PC-3 (cell line): Measurements from ENCODE around the gene GLI1. TPM values are rescaled to one million over a fixed set of nuclear protein-coding genes. Genes with fewer than 3 reads are reported as not detected.

Experiments
- ATAC-seq: fragments of 200-7000 bp; cut with Tn5 transposase; 2 replicates; pipeline ENCODE4 v1.9.1; 2020; ENCODE audit warnings: mild to moderate bottlenecking, moderate library complexity
- BruUV-seq: library from RNA; stranded (reverse); fragments of 400-500 nt; replicated peaks from 2 replicates; lab custom pipeline; 2021; lab: Mats Ljungman, UMichigan
- CTCF ChIA-PET: fragments of 300-600 bp; sonication (Branson Sonifier 250); formaldehyde crosslinking; loops from one replicate; lab custom pipeline; 2022; ENCODE audit warnings: antibody characterized with exemption; lab: Charles Lee
- POLR2A ChIA-PET: fragments of 300-600 bp; sonication (Branson Sonifier 250); formaldehyde crosslinking; loops from one replicate; lab custom pipeline; 2022; ENCODE audit warnings: antibody characterized with exemption; ENCODE audit not compliant: unreplicated experiment; lab: Charles Lee
- DNase-seq: peaks from one replicate; pipeline ENCODE4 v3.0.0-alpha.2; 2015
- H2AFZ ChIP-seq: fragments of 300-600 bp; sonication (generic); 2 replicates; pipeline ENCODE4 v1.6.0; 2016; ENCODE audit warnings: antibody characterized with exemption, low read length
- H3F3A ChIP-seq: fragments of 300-600 bp; sonication (generic); one replicate; pipeline ENCODE4 v1.6.0; 2017; ENCODE audit warnings: antibody characterized with exemption, low read length, control low read depth, mild to moderate bottlenecking; ENCODE audit not compliant: unreplicated experiment
- H3K27ac ChIP-seq: fragments of 300-600 bp; sonication (generic); 2 replicates; pipeline ENCODE4 v1.5.1; 2016; ENCODE audit warnings: mild to moderate bottlenecking, low read length
- H3K27me3 ChIP-seq: fragments of 300-600 bp; sonication (generic); 2 replicates; pipeline ENCODE4 v1.6.1; 2016; ENCODE audit warnings: low read length, mixed read lengths
- H3K36me3 ChIP-seq: fragments of 300-600 bp; sonication (generic); 2 replicates; pipeline ENCODE4 v1.6.1; 2016; ENCODE audit warnings: low read depth, mixed run types, low read length, mixed read lengths
- H3K4me1 ChIP-seq: fragments of 300-600 bp; sonication (generic); 2 replicates; pipeline ENCODE4 v1.5.1; 2016; ENCODE audit warnings: low read length; ENCODE audit not compliant: insufficient read depth
- H3K4me2 ChIP-seq: fragments of 300-600 bp; sonication (generic); 2 replicates; pipeline ENCODE4 v1.6.0; 2016; ENCODE audit warnings: low read length
- H3K4me3 ChIP-seq: fragments of 300-600 bp; sonication (generic); 2 replicates; pipeline ENCODE4 v1.5.1; 2016; ENCODE audit warnings: mild to moderate bottlenecking, low read length, mixed read lengths
- H3K79me2 ChIP-seq: fragments of 300-600 bp; sonication (generic); 2 replicates; pipeline ENCODE4 v1.6.1; 2017; ENCODE audit warnings: low read length, mixed read lengths
- H3K9ac ChIP-seq: fragments of 300-600 bp; sonication (generic); 2 replicates; pipeline ENCODE4 v1.6.0; 2016; ENCODE audit warnings: mild to moderate bottlenecking, low read length
- H3K9me2 ChIP-seq: fragments of 300-600 bp; sonication (generic); replicated peaks from 2 replicates; pipeline ENCODE4 v1.6.1; 2016; ENCODE audit warnings: mixed run types, low read length, mixed read lengths
- H3K9me3 ChIP-seq: fragments of 300-600 bp; sonication (generic); 2 replicates; pipeline ENCODE4 v1.6.1; 2016; ENCODE audit warnings: low read length, mixed read lengths
- H4K20me1 ChIP-seq: fragments of 300-600 bp; sonication (generic); 2 replicates; pipeline ENCODE4 v1.6.1; 2016; ENCODE audit warnings: low read length, mixed read lengths
- EZH2 ChIP-seq: fragments of 300-600 bp; sonication (generic); IDR thresholded peaks from one replicate; pipeline ENCODE4 v1.6.1; 2017; ENCODE audit warnings: antibody characterized with exemption, mild to moderate bottlenecking, low read length; ENCODE audit not compliant: unreplicated experiment
- EZH2phosphoT487 ChIP-seq: fragments of 300-600 bp; sonication (generic); IDR thresholded peaks from 2 replicates; pipeline ENCODE4 v1.6.1; 2018; ENCODE audit warnings: mild to moderate bottlenecking, antibody characterized with exemption, low read length, borderline replicate concordance
- intact Hi-C: fragments of 100-400 bp; cut with micrococcal nuclease; formaldehyde crosslinking; loops from 2 replicates; pipeline ENCODE4 v1.9.0; 2023
- total RNA-seq: library from RNA; depleted of rRNA; stranded (reverse); fragments of >200 nt; gene quantifications from 2 replicates; pipeline ENCODE4 v1.2.3, GENCODE V29; 2014
- TF ChIP-seq, protein P1 (sequence below): fragments of 300-600 bp; sonication (generic); conservative IDR thresholded peaks from 2 replicates; pipeline ENCODE4 v1.5.1; 2017; ENCODE audit warnings: antibody characterized with exemption, low read depth, mild to moderate bottlenecking, low read length

GLI1 gene
- total RNA-seq, 1 experiment from 2014 or later = 3.0 TPM

GRCh38 chr12:57449375-57449774 is 10.2 kb upstream of the GLI1 start:
- DNase-seq (no peak), ATAC-seq (no peak)
- H4K20me1 ChIP-seq = no peaks in the 10 kb centered on the region
- H2AFZ ChIP-seq = no peak overlapping the region
- H3K9ac ChIP-seq = no peak overlapping the region
- no peaks in the 10 kb centered on the region for H3K9me2 ChIP-seq
- intact Hi-C loops = no loop called here
- no peaks in the 10 kb centered on the region for H3K36me3 ChIP-seq
- H3K79me2 ChIP-seq = no peaks in the 10 kb centered on the region
- no peaks in the 10 kb centered on the region for H3F3A ChIP-seq
- peaks cover 18% of the 10 kb centered on the region for H3K4me1 ChIP-seq
- no peaks in the 10 kb centered on the region for H3K27me3 ChIP-seq
- no peak overlapping the region for H3K27ac ChIP-seq
- H3K9me3 ChIP-seq = no peaks in the 10 kb centered on the region
- no peak overlapping the region for H3K4me3 ChIP-seq
- no TSS peak for BruUV-seq
- POLR2A ChIA-PET = no interaction called here
- TF ChIP-seq, protein P1, sequence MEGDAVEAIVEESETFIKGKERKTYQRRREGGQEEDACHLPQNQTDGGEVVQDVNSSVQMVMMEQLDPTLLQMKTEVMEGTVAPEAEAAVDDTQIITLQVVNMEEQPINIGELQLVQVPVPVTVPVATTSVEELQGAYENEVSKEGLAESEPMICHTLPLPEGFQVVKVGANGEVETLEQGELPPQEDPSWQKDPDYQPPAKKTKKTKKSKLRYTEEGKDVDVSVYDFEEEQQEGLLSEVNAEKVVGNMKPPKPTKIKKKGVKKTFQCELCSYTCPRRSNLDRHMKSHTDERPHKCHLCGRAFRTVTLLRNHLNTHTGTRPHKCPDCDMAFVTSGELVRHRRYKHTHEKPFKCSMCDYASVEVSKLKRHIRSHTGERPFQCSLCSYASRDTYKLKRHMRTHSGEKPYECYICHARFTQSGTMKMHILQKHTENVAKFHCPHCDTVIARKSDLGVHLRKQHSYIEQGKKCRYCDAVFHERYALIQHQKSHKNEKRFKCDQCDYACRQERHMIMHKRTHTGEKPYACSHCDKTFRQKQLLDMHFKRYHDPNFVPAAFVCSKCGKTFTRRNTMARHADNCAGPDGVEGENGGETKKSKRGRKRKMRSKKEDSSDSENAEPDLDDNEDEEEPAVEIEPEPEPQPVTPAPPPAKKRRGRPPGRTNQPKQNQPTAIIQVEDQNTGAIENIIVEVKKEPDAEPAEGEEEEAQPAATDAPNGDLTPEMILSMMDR = no peak
- TF ChIP-seq EZH2phosphoT487 = no peak
- TF ChIP-seq EZH2 = no peak
- CTCF ChIA-PET = interaction anchor here (1.5 kb wide), 1 partner anchor 9 kb away, joined by 4 read pairs; no protein-coding TSS in a partner anchor
- no peak overlapping the region for H3K4me2 ChIP-seq

DNA sequence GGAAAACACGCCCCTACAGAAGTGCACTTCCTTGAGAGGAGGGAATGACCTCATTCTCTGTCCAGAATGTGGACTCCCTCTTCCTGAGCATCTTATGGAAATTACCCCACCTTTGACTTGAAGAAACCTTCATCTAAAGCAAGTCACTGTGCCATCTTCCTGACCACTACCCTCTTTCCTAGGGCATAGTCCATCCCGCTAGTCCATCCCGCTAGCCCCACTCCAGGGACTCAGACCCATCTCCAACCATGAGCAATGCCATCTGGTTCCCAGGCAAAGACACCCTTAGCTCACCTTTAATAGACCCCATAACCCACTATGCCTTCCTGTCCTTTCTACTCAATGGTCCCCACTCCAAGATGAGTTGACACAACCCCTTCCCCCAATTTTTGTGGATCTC is 9.5 kb upstream of the GLI1 start:
- Histone ChIP-seq H3K9ac (no peak overlapping the region), H3K4me2 (no peak overlapping the region), H3K4me3 (no peak overlapping the region), H3K9me2 (no peaks in the 10 kb centered on the region), H3K4me1 (peaks cover 18% of the 10 kb centered on the region), H3K79me2 (no peaks in the 10 kb centered on the region), H3K36me3 (no peaks in the 10 kb centered on the region), H3F3A (no peaks in the 10 kb centered on the region), H4K20me1 (no peaks in the 10 kb centered on the region), H3K27ac (no peak overlapping the region), H3K27me3 (no peaks in the 10 kb centered on the region), H2AFZ (no peak overlapping the region), H3K9me3 (no peaks in the 10 kb centered on the region)
- BruUV-seq = no TSS peak
- intact Hi-C loops = no loop called here
- ATAC-seq = no peak
- ChIA-PET CTCF (no interaction called here), POLR2A (no interaction called here)
- TF ChIP-seq, protein P1 = no peak
- TF ChIP-seq EZH2phosphoT487 (no peak), EZH2 (no peak)
- no peak for DNase-seq

DNA sequence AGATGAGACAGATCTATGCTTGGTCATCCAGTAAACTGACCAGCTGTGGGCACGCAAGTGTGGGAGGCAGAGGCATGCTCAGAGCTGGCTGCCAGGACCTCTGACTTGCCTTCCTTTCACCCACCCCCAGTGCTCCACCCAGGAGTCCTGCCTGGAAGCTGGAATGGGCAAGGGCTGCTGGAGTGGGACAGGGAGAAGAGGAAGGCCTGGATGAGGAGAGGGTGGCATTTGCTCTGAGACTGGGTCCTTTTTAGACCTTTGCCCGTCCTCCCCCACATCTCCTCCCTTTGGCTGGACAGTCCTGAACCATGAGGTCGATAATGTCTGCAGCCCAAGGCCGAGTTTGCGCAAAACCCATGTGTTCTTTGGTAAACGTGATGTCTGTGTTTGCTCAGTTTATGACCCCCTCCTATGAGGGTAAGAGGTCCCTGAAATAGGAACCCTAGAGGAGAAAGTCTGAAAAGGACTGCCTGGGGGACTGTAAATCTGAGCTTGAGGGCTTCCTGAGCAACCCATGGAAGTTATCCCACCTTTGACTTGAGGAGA is 8.3 kb upstream of the GLI1 start:
- no peak overlapping the region for H3K27ac ChIP-seq
- H3K4me2 ChIP-seq = no peak overlapping the region
- ChIA-PET POLR2A (no interaction called here), CTCF (interaction anchor here (2.7 kb wide), 1 partner anchor 142 kb away, joined by 75 read pairs; no protein-coding TSS in a partner anchor)
- no peaks in the 10 kb centered on the region for H3K9me2 ChIP-seq
- H3F3A ChIP-seq = no peaks in the 10 kb centered on the region
- no peak for DNase-seq
- H2AFZ ChIP-seq = no peak overlapping the region
- intact Hi-C loops = no loop called here
- no peaks in the 10 kb centered on the region for H3K9me3 ChIP-seq
- no peaks in the 10 kb centered on the region for H3K27me3 ChIP-seq
- peaks cover 18% of the 10 kb centered on the region for H3K4me1 ChIP-seq
- H3K4me3 ChIP-seq = no peak overlapping the region
- H4K20me1 ChIP-seq = no peaks in the 10 kb centered on the region
- TF ChIP-seq, protein P1 = no peak
- no peak for TF ChIP-seq EZH2phosphoT487
- TF ChIP-seq EZH2 = no peak
- H3K79me2 ChIP-seq = no peaks in the 10 kb centered on the region
- no peaks in the 10 kb centered on the region for H3K36me3 ChIP-seq
- no peak overlapping the region for H3K9ac ChIP-seq
- ATAC-seq = no peak
- BruUV-seq = no TSS peak
